WTC11 (cell line): Measurements from ENCODE around the gene CPLX3. TPM values are rescaled to one million over a fixed set of nuclear protein-coding genes. Genes with fewer than 3 reads are reported as not detected.

Source experiments
- ATAC-seq: fragments of 200-7000 bp; cut with Tn5 transposase; 2 replicates; pipeline ENCODE4 v1.10.0; 2021; ENCODE audit warnings: mild to moderate bottlenecking, moderate library complexity
- CTCF ChIA-PET: fragments of 300-600 bp; sonication (Branson Sonifier 250); formaldehyde crosslinking; loops from one replicate; lab custom pipeline; 2021; ENCODE audit warnings: antibody characterized with exemption; lab: Charles Lee
- POLR2A ChIA-PET: fragments of 350-600 bp; sonication (Branson Sonifier 250); formaldehyde crosslinking; loops from one replicate; lab custom pipeline; 2021; ENCODE audit warnings: antibody characterized with exemption; lab: Charles Lee
- DNase-seq: peaks from one replicate; pipeline ENCODE4 v3.0.0; 2021; ENCODE audit warnings: low spot score
- H3K27ac Mint-ChIP-seq: 2 replicates; pipeline ENCODE4 v1.8.0; 2021; ENCODE audit warnings: mixed read lengths
- H3K27me3 Mint-ChIP-seq: 2 replicates; pipeline ENCODE4 v1.8.0; 2021; ENCODE audit warnings: low read depth, mild to moderate bottlenecking, moderate library complexity, mixed read lengths
- H3K36me3 Mint-ChIP-seq: 2 replicates; pipeline ENCODE4 v1.8.0; 2021; ENCODE audit warnings: mixed read lengths
- H3K4me1 Mint-ChIP-seq: 2 replicates; pipeline ENCODE4 v1.8.0; 2022; ENCODE audit warnings: mixed read lengths
- H3K4me3 Mint-ChIP-seq: 2 replicates; pipeline ENCODE4 v1.8.0; 2021; ENCODE audit warnings: mild to moderate bottlenecking, moderate library complexity, mixed read lengths
- H3K9me3 Mint-ChIP-seq: 2 replicates; pipeline ENCODE4 v1.8.0; 2021; ENCODE audit warnings: mixed read lengths
- AR ChIP-seq: fragments of 250-450 bp; sonication (Bioruptor Pico); IDR thresholded peaks from 2 replicates; pipeline ENCODE4 v1.9.0; 2021; ENCODE audit warnings: mild to moderate bottlenecking
- CREB1 ChIP-seq: sonication (generic); formaldehyde crosslinking; IDR thresholded peaks from 2 replicates; pipeline ENCODE4 v1.8.0; 2023; ENCODE audit warnings: mild to moderate bottlenecking, missing genetic modification reagents
- EMX1 ChIP-seq: fragments of 250-450 bp; sonication (Bioruptor Pico); IDR thresholded peaks from 2 replicates; pipeline ENCODE4 v1.8.0; 2021; ENCODE audit warnings: mild to moderate bottlenecking
- ERG ChIP-seq: fragments of 250-450 bp; sonication (Bioruptor Pico); IDR thresholded peaks from 2 replicates; pipeline ENCODE4 v1.8.0; 2021; ENCODE audit warnings: mild to moderate bottlenecking
- ETV6 ChIP-seq: sonication (generic); formaldehyde crosslinking; IDR thresholded peaks from 2 replicates; pipeline ENCODE4 v1.8.1; 2022; ENCODE audit warnings: mild to moderate bottlenecking, missing genetic modification reagents
- FOXJ3 ChIP-seq: sonication (generic); formaldehyde crosslinking; IDR thresholded peaks from 2 replicates; pipeline ENCODE4 v1.9.0; 2021; ENCODE audit warnings: missing genetic modification reagents, mild to moderate bottlenecking, borderline replicate concordance
- GABPB1 ChIP-seq: sonication (generic); formaldehyde crosslinking; IDR thresholded peaks from 2 replicates; pipeline ENCODE4 v1.8.1; 2023; ENCODE audit warnings: mild to moderate bottlenecking, missing genetic modification reagents
- GTF2I ChIP-seq: fragments of 250-450 bp; sonication (Bioruptor Pico); conservative IDR thresholded peaks from 2 replicates; pipeline ENCODE4 v1.4.0; 2021; ENCODE audit warnings: mild to moderate bottlenecking
- MXD4 ChIP-seq: fragments of 250-450 bp; sonication (Bioruptor Pico); IDR thresholded peaks from 2 replicates; pipeline ENCODE4 v1.8.0; 2021; ENCODE audit warnings: mild to moderate bottlenecking, moderate library complexity, borderline replicate concordance
- TCF7 ChIP-seq: sonication (generic); formaldehyde crosslinking; IDR thresholded peaks from 2 replicates; pipeline ENCODE4 v1.8.0; 2022; ENCODE audit warnings: mild to moderate bottlenecking, low read depth, missing genetic modification reagents, moderate library complexity
- ZBTB21 ChIP-seq: sonication (generic); formaldehyde crosslinking; IDR thresholded peaks from 2 replicates; pipeline ENCODE4 v1.8.1; 2023; ENCODE audit warnings: mild to moderate bottlenecking, missing genetic modification reagents, borderline replicate concordance
- ZNF138 ChIP-seq: sonication (generic); formaldehyde crosslinking; conservative IDR thresholded peaks from 2 replicates; pipeline ENCODE4 v1.8.1; 2022; ENCODE audit warnings: mild to moderate bottlenecking, moderate library complexity, missing genetic modification reagents
- ZNF232 ChIP-seq: sonication (generic); formaldehyde crosslinking; IDR thresholded peaks from 2 replicates; pipeline ENCODE4 v1.8.0; 2022; ENCODE audit warnings: mild to moderate bottlenecking, missing genetic modification reagents
- ZNF423 ChIP-seq: fragments of 250-450 bp; sonication (Bioruptor Pico); IDR thresholded peaks from 2 replicates; pipeline ENCODE4 v2.1.2; 2022; ENCODE audit warnings: mild to moderate bottlenecking, moderate library complexity
- total RNA-seq: library from RNA; stranded (reverse); gene quantifications from 3 replicates; pipeline ENCODE4 v1.2.3, GENCODE V29; 2021
- TF ChIP-seq, protein P1 (sequence below): sonication (generic); formaldehyde crosslinking; IDR thresholded peaks from 2 replicates; pipeline ENCODE4 v1.8.1; 2023; ENCODE audit warnings: mild to moderate bottlenecking, missing genetic modification reagents, borderline replicate concordance
- TF ChIP-seq, protein P2 (sequence below): sonication (generic); formaldehyde crosslinking; IDR thresholded peaks from 2 replicates; pipeline ENCODE4 v1.8.0; 2022; ENCODE audit warnings: mild to moderate bottlenecking, missing genetic modification reagents
- TF ChIP-seq, protein P3 (sequence below): fragments of 250-450 bp; sonication (Bioruptor Pico); IDR thresholded peaks from 2 replicates; pipeline ENCODE4 v2.1.2; 2022; ENCODE audit warnings: mild to moderate bottlenecking, moderate library complexity

The CPLX3 gene
- total RNA-seq, 1 experiment from 2014 or later, result 0.09 TPM

- TF ChIP-seq, protein P1, sequence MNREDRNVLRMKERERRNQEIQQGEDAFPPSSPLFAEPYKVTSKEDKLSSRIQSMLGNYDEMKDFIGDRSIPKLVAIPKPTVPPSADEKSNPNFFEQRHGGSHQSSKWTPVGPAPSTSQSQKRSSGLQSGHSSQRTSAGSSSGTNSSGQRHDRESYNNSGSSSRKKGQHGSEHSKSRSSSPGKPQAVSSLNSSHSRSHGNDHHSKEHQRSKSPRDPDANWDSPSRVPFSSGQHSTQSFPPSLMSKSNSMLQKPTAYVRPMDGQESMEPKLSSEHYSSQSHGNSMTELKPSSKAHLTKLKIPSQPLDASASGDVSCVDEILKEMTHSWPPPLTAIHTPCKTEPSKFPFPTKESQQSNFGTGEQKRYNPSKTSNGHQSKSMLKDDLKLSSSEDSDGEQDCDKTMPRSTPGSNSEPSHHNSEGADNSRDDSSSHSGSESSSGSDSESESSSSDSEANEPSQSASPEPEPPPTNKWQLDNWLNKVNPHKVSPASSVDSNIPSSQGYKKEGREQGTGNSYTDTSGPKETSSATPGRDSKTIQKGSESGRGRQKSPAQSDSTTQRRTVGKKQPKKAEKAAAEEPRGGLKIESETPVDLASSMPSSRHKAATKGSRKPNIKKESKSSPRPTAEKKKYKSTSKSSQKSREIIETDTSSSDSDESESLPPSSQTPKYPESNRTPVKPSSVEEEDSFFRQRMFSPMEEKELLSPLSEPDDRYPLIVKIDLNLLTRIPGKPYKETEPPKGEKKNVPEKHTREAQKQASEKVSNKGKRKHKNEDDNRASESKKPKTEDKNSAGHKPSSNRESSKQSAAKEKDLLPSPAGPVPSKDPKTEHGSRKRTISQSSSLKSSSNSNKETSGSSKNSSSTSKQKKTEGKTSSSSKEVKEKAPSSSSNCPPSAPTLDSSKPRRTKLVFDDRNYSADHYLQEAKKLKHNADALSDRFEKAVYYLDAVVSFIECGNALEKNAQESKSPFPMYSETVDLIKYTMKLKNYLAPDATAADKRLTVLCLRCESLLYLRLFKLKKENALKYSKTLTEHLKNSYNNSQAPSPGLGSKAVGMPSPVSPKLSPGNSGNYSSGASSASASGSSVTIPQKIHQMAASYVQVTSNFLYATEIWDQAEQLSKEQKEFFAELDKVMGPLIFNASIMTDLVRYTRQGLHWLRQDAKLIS, result no peak
- TF ChIP-seq EMX1 (CRISPR knock-in tag), result no peak
- TF ChIP-seq, protein P2, sequence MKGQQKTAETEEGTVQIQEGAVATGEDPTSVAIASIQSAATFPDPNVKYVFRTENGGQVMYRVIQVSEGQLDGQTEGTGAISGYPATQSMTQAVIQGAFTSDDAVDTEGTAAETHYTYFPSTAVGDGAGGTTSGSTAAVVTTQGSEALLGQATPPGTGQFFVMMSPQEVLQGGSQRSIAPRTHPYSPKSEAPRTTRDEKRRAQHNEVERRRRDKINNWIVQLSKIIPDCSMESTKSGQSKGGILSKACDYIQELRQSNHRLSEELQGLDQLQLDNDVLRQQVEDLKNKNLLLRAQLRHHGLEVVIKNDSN (CRISPR knock-in tag), result no peak
- TF ChIP-seq ZNF423 (CRISPR knock-in tag), result no peak
- TF ChIP-seq FOXJ3, result no peak
- TF ChIP-seq GABPB1 (CRISPR knock-in tag), result no peak
- TF ChIP-seq TCF7, result no peak
- no peak for TF ChIP-seq ETV6 (CRISPR knock-in tag)
- TF ChIP-seq AR, result no peak
These were observed 49.3 kb upstream of the CPLX3 start (continued) for GRCh38 chr15:74776821-74777768.

DNA sequence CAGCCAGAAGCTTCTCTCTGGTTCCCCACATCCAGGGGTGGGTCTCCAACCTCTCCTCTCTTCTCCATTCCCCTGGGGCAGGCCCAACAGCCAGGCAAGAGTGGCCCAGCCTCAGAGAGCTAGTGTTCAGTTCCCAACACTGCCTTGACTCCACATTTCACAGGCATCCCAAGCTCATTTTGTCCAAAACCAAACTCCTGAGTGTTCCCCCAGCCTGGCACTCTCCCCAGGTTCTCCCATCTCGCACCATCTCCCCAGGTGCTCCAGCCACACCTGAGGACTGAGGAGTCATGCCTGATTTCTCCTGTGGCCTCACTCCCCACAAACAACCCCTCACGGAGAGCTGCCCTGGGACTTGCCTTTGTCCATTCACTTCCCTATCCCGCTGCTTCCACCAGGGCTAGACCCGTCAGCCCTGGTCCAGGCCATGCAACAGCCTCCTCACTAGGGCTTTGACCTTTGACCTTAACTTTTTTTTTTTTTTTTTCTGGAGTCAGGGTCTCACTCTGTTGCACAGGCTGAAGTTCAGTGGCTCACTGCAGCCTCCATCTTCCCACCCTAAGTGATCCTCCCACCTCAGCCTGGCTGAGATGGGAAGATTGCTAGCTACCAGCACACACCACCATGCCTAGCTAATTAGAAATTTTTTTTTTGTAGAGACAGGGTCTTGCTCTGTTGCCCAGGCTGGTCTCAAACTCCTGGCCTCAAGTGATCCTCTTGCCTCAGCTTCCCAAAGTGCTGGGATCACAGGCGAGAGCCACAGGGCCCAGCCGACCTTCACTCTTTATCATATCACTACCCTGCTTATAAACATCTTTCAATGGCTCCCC is 48.4 kb upstream of the CPLX3 start:
- DNase-seq (no peak), ATAC-seq (no peak)
- Mint-ChIP-seq H3K36me3 (no peaks in the 10 kb centered on the region), H3K27me3 (peaks cover 27% of the 10 kb centered on the region), H3K27ac (no peak overlapping the region), H3K9me3 (no peaks in the 10 kb centered on the region), H3K4me1 (peaks cover 49% of the 10 kb centered on the region), H3K4me3 (no peak overlapping the region)
- ChIA-PET CTCF (interaction anchor here (0.7 to 14.8 kb wide), 14 partner anchors 4 to 172 kb away, joined by 3 to 360 read pairs (median 6); partner anchors contain the start of genes CPLX3, CSK and SCAMP2), POLR2A (interaction anchor here (0.7 to 1.5 kb wide), 3 partner anchors 10 to 773 kb away, joined by 4 to 9 read pairs (median 4); no protein-coding TSS in a partner anchor)
- TF ChIP-seq ZNF232 (CRISPR knock-in tag), result no peak
- TF ChIP-seq, protein P1, result no peak
- TF ChIP-seq, protein P3, sequence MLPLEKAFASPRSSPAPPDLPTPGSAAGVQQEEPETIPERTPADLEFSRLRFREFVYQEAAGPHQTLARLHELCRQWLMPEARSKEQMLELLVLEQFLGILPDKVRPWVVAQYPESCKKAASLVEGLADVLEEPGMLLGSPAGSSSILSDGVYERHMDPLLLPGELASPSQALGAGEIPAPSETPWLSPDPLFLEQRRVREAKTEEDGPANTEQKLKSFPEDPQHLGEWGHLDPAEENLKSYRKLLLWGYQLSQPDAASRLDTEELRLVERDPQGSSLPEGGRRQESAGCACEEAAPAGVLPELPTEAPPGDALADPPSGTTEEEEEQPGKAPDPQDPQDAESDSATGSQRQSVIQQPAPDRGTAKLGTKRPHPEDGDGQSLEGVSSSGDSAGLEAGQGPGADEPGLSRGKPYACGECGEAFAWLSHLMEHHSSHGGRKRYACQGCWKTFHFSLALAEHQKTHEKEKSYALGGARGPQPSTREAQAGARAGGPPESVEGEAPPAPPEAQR (CRISPR knock-in tag), result no peak
- TF ChIP-seq ZNF138 (CRISPR knock-in tag), result no peak
- TF ChIP-seq MXD4 (CRISPR knock-in tag), result no peak
- no peak for TF ChIP-seq ZBTB21 (CRISPR knock-in tag)
- no peak for TF ChIP-seq CREB1
- TF ChIP-seq ERG (CRISPR knock-in tag), result no peak
- TF ChIP-seq GTF2I (CRISPR knock-in tag), result no peak
